ENCODE results near the gene ALPK3. TPM values are rescaled to one million over a fixed set of nuclear protein-coding genes. Genes with fewer than 3 reads are reported as not detected.

Gene ALPK3
- total RNA-seq, 6 experiments from 2014 or later, result 0.05 to 0.60 (median 0.26) TPM

DNA sequence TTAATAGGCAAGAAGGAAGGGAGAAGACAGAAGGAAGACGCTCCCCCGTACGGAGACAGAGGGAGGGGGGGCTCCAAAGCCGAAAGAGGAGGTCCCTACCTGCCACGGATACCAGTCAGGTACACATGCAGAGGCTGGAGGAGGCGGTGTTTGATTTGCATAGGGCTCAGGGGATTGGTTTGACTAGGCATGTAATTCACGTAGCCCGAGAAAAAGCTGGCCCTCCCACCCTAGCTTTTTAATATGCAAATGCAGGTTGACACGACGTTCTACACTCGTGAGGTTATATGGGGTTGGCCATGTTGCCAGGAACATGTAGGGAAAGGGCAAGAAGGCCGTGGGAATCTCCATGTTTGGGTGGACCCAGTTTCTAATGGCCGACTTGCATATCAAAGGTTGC is 39.0 kb upstream of the ALPK3 start:
- H3K36me3 Mint-ChIP-seq (ENCODE audit: low read depth), result peaks cover 20% of the 10 kb centered on the region
- no peak overlapping the region for H3K4me3 Mint-ChIP-seq
- H3K27ac Mint-ChIP-seq, result 0 out of 2 replicates have a peak overlapping the region, but pooled peaks have one; percentile 0
- peaks cover 8% of the 10 kb centered on the region for H3K4me1 Mint-ChIP-seq (ENCODE audit: low read depth)
- H3K9me3 Mint-ChIP-seq, result no peaks in the 10 kb centered on the region
- TF ChIP-seq, protein P1, sequence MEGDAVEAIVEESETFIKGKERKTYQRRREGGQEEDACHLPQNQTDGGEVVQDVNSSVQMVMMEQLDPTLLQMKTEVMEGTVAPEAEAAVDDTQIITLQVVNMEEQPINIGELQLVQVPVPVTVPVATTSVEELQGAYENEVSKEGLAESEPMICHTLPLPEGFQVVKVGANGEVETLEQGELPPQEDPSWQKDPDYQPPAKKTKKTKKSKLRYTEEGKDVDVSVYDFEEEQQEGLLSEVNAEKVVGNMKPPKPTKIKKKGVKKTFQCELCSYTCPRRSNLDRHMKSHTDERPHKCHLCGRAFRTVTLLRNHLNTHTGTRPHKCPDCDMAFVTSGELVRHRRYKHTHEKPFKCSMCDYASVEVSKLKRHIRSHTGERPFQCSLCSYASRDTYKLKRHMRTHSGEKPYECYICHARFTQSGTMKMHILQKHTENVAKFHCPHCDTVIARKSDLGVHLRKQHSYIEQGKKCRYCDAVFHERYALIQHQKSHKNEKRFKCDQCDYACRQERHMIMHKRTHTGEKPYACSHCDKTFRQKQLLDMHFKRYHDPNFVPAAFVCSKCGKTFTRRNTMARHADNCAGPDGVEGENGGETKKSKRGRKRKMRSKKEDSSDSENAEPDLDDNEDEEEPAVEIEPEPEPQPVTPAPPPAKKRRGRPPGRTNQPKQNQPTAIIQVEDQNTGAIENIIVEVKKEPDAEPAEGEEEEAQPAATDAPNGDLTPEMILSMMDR (IDR thresholded peaks at IDR 0.05), result no peak
- no peaks in the 10 kb centered on the region for H3K27me3 Mint-ChIP-seq (ENCODE audit: insufficient read depth)
- no peak for DNase-seq

- no peak overlapping the region for H3K27ac Mint-ChIP-seq
- H3K9me3 Mint-ChIP-seq, result no peaks in the 10 kb centered on the region
- DNase-seq, result no peak
- TF ChIP-seq, protein P1 (IDR thresholded peaks at IDR 0.05), result no peak
- no peaks in the 10 kb centered on the region for H3K27me3 Mint-ChIP-seq (ENCODE audit: insufficient read depth)
- H3K4me1 Mint-ChIP-seq (ENCODE audit: low read depth), result peaks cover 12% of the 10 kb centered on the region
- no peak overlapping the region for H3K4me3 Mint-ChIP-seq
- H3K36me3 Mint-ChIP-seq (ENCODE audit: low read depth), result peaks cover 28% of the 10 kb centered on the region
These were observed 36.7 kb upstream of the ALPK3 start for GRCh38 chr15:84780492-84780891.

- TF ChIP-seq, protein P1 (IDR thresholded peaks at IDR 0.05), result no peak
- DNase-seq, result no peak
- H3K27ac Mint-ChIP-seq, result no peak overlapping the region
These were observed 35.7 kb upstream of the ALPK3 start for GRCh38 chr15:84781495-84781894.

GRCh38 chr15:84782346-84782745 is 34.8 kb upstream of the ALPK3 start:
- peaks cover 30% of the 10 kb centered on the region for H3K36me3 Mint-ChIP-seq (ENCODE audit: low read depth)
- H3K27ac Mint-ChIP-seq, result no peak overlapping the region
- H3K9me3 Mint-ChIP-seq, result no peaks in the 10 kb centered on the region
- no peak for DNase-seq
- H3K4me3 Mint-ChIP-seq, result no peak overlapping the region
- TF ChIP-seq, protein P1 (IDR thresholded peaks at IDR 0.05), result no peak
- no peaks in the 10 kb centered on the region; the same call in 1 of the 2 replicates for H3K27me3 Mint-ChIP-seq (ENCODE audit: insufficient read depth)
- H3K4me1 Mint-ChIP-seq (ENCODE audit: low read depth), result peaks cover 4% of the 10 kb centered on the region; the same call in 1 of the 2 replicates

More at GRCh38 chr15:84781495-84781894, 35.7 kb upstream of the ALPK3 start:
- H3K36me3 Mint-ChIP-seq (ENCODE audit: low read depth), result peaks cover 30% of the 10 kb centered on the region
- no peaks in the 10 kb centered on the region for H3K9me3 Mint-ChIP-seq
- H3K4me3 Mint-ChIP-seq, result no peak overlapping the region
- peaks cover 4% of the 10 kb centered on the region; the same call in 1 of the 2 replicates for H3K4me1 Mint-ChIP-seq (ENCODE audit: low read depth)
- H3K27me3 Mint-ChIP-seq (ENCODE audit: insufficient read depth), result no peaks in the 10 kb centered on the region; the same call in 1 of the 2 replicates

- Mint-ChIP-seq H3K9me3 (no peaks in the 10 kb centered on the region), H3K4me3 (no peak overlapping the region), H3K27me3 (ENCODE audit: insufficient read depth) (no peaks in the 10 kb centered on the region; the same call in 1 of the 2 replicates), H3K27ac (no peak overlapping the region), H3K4me1 (ENCODE audit: low read depth) (peaks cover 13% of the 10 kb centered on the region; the same call in 1 of the 2 replicates), H3K36me3 (ENCODE audit: low read depth) (peaks cover 26% of the 10 kb centered on the region)
- no peak for DNase-seq
- TF ChIP-seq, protein P1 (IDR thresholded peaks at IDR 0.05), result peak; percentile 43
These were observed 33.5 kb upstream of the ALPK3 start for GRCh38 chr15:84783493-84784251.

All from HFFc6 (cell line).